ENCODE results near the gene TNFAIP8L3. TPM values are rescaled to one million over a fixed set of nuclear protein-coding genes. Genes with fewer than 3 reads are reported as not detected.

The TNFAIP8L3 gene
- total and polyA plus RNA-seq, 9 of the 15 experiments (the other 6 are each of a cell fraction or from before 2014, with no cell fraction given): 0.13 TPM; not detected in 8

GRCh38 chr15:51046016-51046415 is 48.7 kb downstream of the TNFAIP8L3 start:
- DNase-seq (ENCODE audit: extremely low read depth in 1 of 4, low spot score in 3 of 4): no peak
- no peak for FAIRE-seq
- Histone ChIP-seq H3K27me3 (ENCODE audit: control insufficient read depth in 2 of 2, insufficient read depth in 2 of 2, low read length in 2 of 2) (no peaks in the 10 kb centered on the region), H3K36me3 (ENCODE audit: control insufficient read depth, insufficient read depth, low read length) (no peaks in the 10 kb centered on the region), H3K9me1 (ENCODE audit: control insufficient read depth, insufficient read depth, low read length) (no peaks in the 10 kb centered on the region), H3K4me3 (no peak overlapping the region), H3K9me3 (replicated peaks; ENCODE audit: control insufficient read depth, insufficient read depth, low read depth, low read length) (no peaks in the 10 kb centered on the region), H3K4me2 (ENCODE audit: insufficient read depth, low read length) (no peak overlapping the region), H3K4me1 (replicated peaks in 1 of 2; ENCODE audit: control insufficient read depth in 2 of 2, insufficient read depth in 2 of 2, low read length in 2 of 2) (peaks cover 0 to 3% of the 10 kb centered on the region in 2 experiments; a peak in 1 of 5 replicates), H4K20me1 (replicated peaks; ENCODE audit: control insufficient read depth, insufficient read depth, low read length) (no peaks in the 10 kb centered on the region), H3K27ac (ENCODE audit: extremely low read depth, low read depth, low read length) (no peak overlapping the region), H3K9ac (ENCODE audit: insufficient read depth in 1 of 2, low read depth in 2 of 2, low read length in 2 of 2) (no peak overlapping the region), H2AFZ (ENCODE audit: low read depth, low read length) (no peak overlapping the region), H3K79me2 (ENCODE audit: control insufficient read depth, insufficient read depth, low read length) (no peaks in the 10 kb centered on the region)
- in situ Hi-C loops (cut with MboI): no loop called here
- WGBS (ENCODE audit: insufficient coverage, low coverage, missing lambda C conversion rate): 39% methylated on average over 2 of the region's 2 CpGs
- no peak for TF ChIP-seq CHD1 (IDR thresholded peaks at IDR 0.05; ENCODE audit: low read length)
- TF ChIP-seq TOE1 (IDR thresholded peaks at IDR 0.05; ENCODE audit: borderline replicate concordance): no peak
- no peak for TF ChIP-seq TOE1 (CRISPR knock-in tag; IDR thresholded peaks at IDR 0.05; ENCODE audit: borderline replicate concordance, low read depth)
- no peak for TF ChIP-seq RBM39 (optimal IDR thresholded peaks at IDR 0.05; ENCODE audit: low read depth, low read length)
- TF ChIP-seq NFRKB (IDR thresholded peaks at IDR 0.05; ENCODE audit: low read depth): no peak
- CTCF ChIA-PET (ENCODE audit: low intra/inter-chr PET ratio): no interaction called here
- POLR2A ChIA-PET: interaction anchor here (1.1 kb wide), 1 partner anchor 45 kb away, joined by 4 read pairs; no protein-coding TSS in a partner anchor
- no TSS peak for BruUV-seq (replicated peaks)
- no peak for ATAC-seq
- intact Hi-C loops (cut with micrococcal nuclease): no loop called here

- in situ Hi-C loops (cut with MboI) (no loop called here), intact Hi-C loops (cut with micrococcal nuclease) (no loop called here)
- no peak overlapping the region for H3K4me3 ChIP-seq
- H3K9me1 ChIP-seq (ENCODE audit: control insufficient read depth, insufficient read depth, low read length): no peaks in the 10 kb centered on the region
- no peaks in the 10 kb centered on the region; the same call in 2 of the 3 replicates for H3K36me3 ChIP-seq (ENCODE audit: control insufficient read depth, insufficient read depth, low read length)
- peaks cover 0 to 9% of the 10 kb centered on the region in 2 experiments; a peak in 4 of 5 replicates for H3K4me1 ChIP-seq (replicated peaks in 1 of 2; ENCODE audit: control insufficient read depth in 2 of 2, insufficient read depth in 2 of 2, low read length in 2 of 2)
- 0 out of 3 replicates have a peak, but pooled peaks cover 2% of the 10 kb centered on the region for H3K79me2 ChIP-seq (ENCODE audit: control insufficient read depth, insufficient read depth, low read length)
- FAIRE-seq: no peak
- no peak overlapping the region for H3K9ac ChIP-seq (ENCODE audit: insufficient read depth in 1 of 2, low read depth in 2 of 2, low read length in 2 of 2)
- H3K27ac ChIP-seq (ENCODE audit: extremely low read depth, low read depth, low read length): no peak overlapping the region
- POLR2A ChIA-PET: interaction anchor here (1.5 kb wide), 1 partner anchor 10 kb away, joined by 3 read pairs; no protein-coding TSS in a partner anchor
- WGBS (ENCODE audit: insufficient coverage, low coverage, missing lambda C conversion rate): 7% methylated on average over 4 of the region's 4 CpGs
- no peaks in the 10 kb centered on the region for H3K9me3 ChIP-seq (replicated peaks; ENCODE audit: control insufficient read depth, insufficient read depth, low read depth, low read length)
- H3K4me2 ChIP-seq (ENCODE audit: insufficient read depth, low read length): no peak overlapping the region
- H4K20me1 ChIP-seq (replicated peaks; ENCODE audit: control insufficient read depth, insufficient read depth, low read length): no peaks in the 10 kb centered on the region
- H2AFZ ChIP-seq (ENCODE audit: low read depth, low read length): no peak overlapping the region
- CTCF ChIA-PET (ENCODE audit: low intra/inter-chr PET ratio): interaction anchor here (0.6 kb wide), 1 partner anchor 619 kb away, joined by 3 read pairs; no protein-coding TSS in a partner anchor
- ATAC-seq: no peak
- no peak for DNase-seq (ENCODE audit: extremely low read depth in 1 of 4, low spot score in 3 of 4)
- no peaks in the 10 kb centered on the region for H3K27me3 ChIP-seq (ENCODE audit: control insufficient read depth in 2 of 2, insufficient read depth in 2 of 2, low read length in 2 of 2)
- no TSS peak for BruUV-seq (replicated peaks)
- TF ChIP-seq MEF2D (tag; conservative IDR thresholded peaks at IDR 0.05; ENCODE audit: low read depth): no peak
- no peak for TF ChIP-seq KDM4B (IDR thresholded peaks at IDR 0.05; ENCODE audit: borderline replicate concordance in 2 of 2, low read depth in 1 of 2)
- TF ChIP-seq CUX1 (CRISPR knock-in tag; IDR thresholded peaks at IDR 0.05): no peak
- TF ChIP-seq PHF21A (IDR thresholded peaks at IDR 0.05; ENCODE audit: borderline replicate concordance, low read depth): no peak
- TF ChIP-seq MECOM (CRISPR knock-in tag; IDR thresholded peaks at IDR 0.05): no peak
Observed at GRCh38 chr15:51044037-51044727, 50.5 kb downstream of the TNFAIP8L3 start.

Data from K562 (cell line).